GM23248 (cell line): ENCODE data around the gene CTRL. TPM values are rescaled to one million over a fixed set of nuclear protein-coding genes. Genes with fewer than 3 reads are reported as not detected.
A peak's percentile ranks its signal among the peaks of the same experiment; 100 is the strongest.

Experiments
- DNase-seq: peaks from one replicate; pipeline ENCODE4 v3.0.0-alpha.2; 2015
- H2AFZ ChIP-seq: fragments of 200-600 bp; sonication (generic); 2 replicates; pipeline ENCODE4 v1.6.1; 2016; ENCODE audit warnings: antibody characterized with exemption
- H3F3A ChIP-seq: fragments of 200-600 bp; sonication (generic); 2 replicates; pipeline ENCODE4 v1.6.1; 2016; ENCODE audit warnings: mild to moderate bottlenecking, antibody characterized with exemption, mixed run types; ENCODE audit not compliant: insufficient read depth
- H3K27ac ChIP-seq: fragments of 200-600 bp; sonication (generic); 2 replicates; pipeline ENCODE4 v1.5.1; 2016; ENCODE audit warnings: mild to moderate bottlenecking
- H3K27me3 ChIP-seq: fragments of 200-600 bp; sonication (generic); replicated peaks from 2 replicates; pipeline ENCODE4 v1.6.1; 2016; ENCODE audit warnings: mild to moderate bottlenecking; ENCODE audit not compliant: insufficient read depth
- H3K36me3 ChIP-seq: fragments of 200-600 bp; sonication (generic); 2 replicates; pipeline ENCODE4 v1.6.1; 2016; ENCODE audit warnings: low read depth, mild to moderate bottlenecking
- H3K4me1 ChIP-seq: fragments of 200-600 bp; sonication (generic); 2 replicates; pipeline ENCODE4 v1.6.1; 2016; ENCODE audit warnings: mild to moderate bottlenecking; ENCODE audit not compliant: insufficient read depth
- H3K4me2 ChIP-seq: fragments of 200-600 bp; sonication (generic); one replicate; pipeline ENCODE4 v1.6.1; 2016; ENCODE audit warnings: mild to moderate bottlenecking; ENCODE audit not compliant: unreplicated experiment
- H3K4me3 ChIP-seq: fragments of 200-600 bp; sonication (generic); 2 replicates; pipeline ENCODE4 v1.5.1; 2016; ENCODE audit warnings: mild to moderate bottlenecking
- H3K79me2 ChIP-seq: fragments of 200-600 bp; sonication (generic); 2 replicates; pipeline ENCODE4 v1.6.1; 2016; ENCODE audit warnings: mild to moderate bottlenecking; ENCODE audit not compliant: insufficient read depth
- H3K9ac ChIP-seq: fragments of 200-600 bp; sonication (generic); 2 replicates; pipeline ENCODE4 v1.6.1; 2016; ENCODE audit warnings: mild to moderate bottlenecking
- H3K9me2 ChIP-seq: fragments of 200-600 bp; sonication (generic); 2 replicates; pipeline ENCODE4 v1.6.1; 2016; ENCODE audit warnings: mixed run types, mild to moderate bottlenecking, moderate library complexity; ENCODE audit not compliant: insufficient read depth
- H3K9me3 ChIP-seq: fragments of 200-600 bp; sonication (generic); one replicate; pipeline ENCODE4 v1.6.1; 2017; ENCODE audit warnings: low read depth
- H4K20me1 ChIP-seq: fragments of 200-600 bp; sonication (generic); 2 replicates; pipeline ENCODE4 v1.6.0; 2016; ENCODE audit not compliant: insufficient read depth
- EZH2 ChIP-seq: fragments of 200-600 bp; sonication (generic); IDR thresholded peaks from 2 replicates; pipeline ENCODE4 v1.6.1; 2018; ENCODE audit warnings: antibody characterized with exemption, mild to moderate bottlenecking; ENCODE audit not compliant: insufficient read depth, poor library complexity, severe bottlenecking
- EZH2phosphoT487 ChIP-seq: fragments of 200-600 bp; sonication (generic); IDR thresholded peaks from 2 replicates; pipeline ENCODE4 v1.6.1; 2018; ENCODE audit warnings: antibody characterized with exemption, moderate library complexity, mild to moderate bottlenecking, low read depth; ENCODE audit not compliant: insufficient read depth
- whole genome bisulfite sequencing, 2 experiments: methylation state at CpG; one replicate each; pipeline ENCODE4 v1.1.6; 2015 to 2017; ENCODE audit warnings: low lambda C conversion rate in 2 of 2, low coverage in 1 of 2; ENCODE audit errors: missing lambda C conversion rate in 2 of 2; 5-methylcytosine and 5-hydroxymethylcytosine counted together
- in situ Hi-C: fragments of 300-500 bp; cut with MboI; formaldehyde crosslinking; loops from 2 replicates; pipeline ENCODE4 v1.15.0; 2020
- polyA plus RNA-seq: library from polyadenylated mRNA; unstranded; fragments of >200 nt; fragmentation: Nextera tagmentation; extraction: Ambion mirVana; gene quantifications from 2 replicates; pipeline ENCODE4 v1.2.1, GENCODE V29; 2016
- total RNA-seq: library from RNA; depleted of rRNA; stranded (reverse); fragments of >200 nt; shearing (Covaris generic); gene quantifications from 2 replicates; pipeline ENCODE4 v1.2.3, GENCODE V29; 2014

CTRL gene
- total and polyA plus RNA-seq, 2 experiments from 2014 or later, result 3.8 TPM; not detected in 1

DNA sequence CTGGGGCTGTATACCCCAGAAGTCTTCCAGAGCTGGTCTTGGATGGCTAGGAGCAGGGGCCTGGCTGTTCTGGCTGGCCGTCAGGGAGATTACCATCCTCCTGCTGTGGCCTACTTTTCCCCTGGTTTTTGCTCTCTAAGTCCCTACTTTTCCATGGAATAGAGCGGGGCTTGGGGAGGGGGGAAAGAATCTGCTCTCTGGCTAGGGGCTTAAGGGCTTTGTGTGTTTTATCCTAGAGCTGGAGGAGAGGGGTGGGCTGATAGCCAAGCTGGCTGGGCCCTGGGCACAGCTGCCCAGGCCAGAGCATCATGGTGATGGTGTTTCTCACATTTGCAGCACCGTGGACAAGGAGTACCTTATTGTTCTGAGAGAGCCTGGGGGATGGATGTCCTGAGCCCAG, 43.3 kb downstream of the CTRL start:
- no peaks in the 10 kb centered on the region for H3K9me2 ChIP-seq
- peaks cover 2% of the 10 kb centered on the region for H3K79me2 ChIP-seq
- H3K36me3 ChIP-seq, result no peaks in the 10 kb centered on the region
- WGBS, 2 experiments, result 76 to 84% methylated on average over 3 of the region's 3 CpGs
- no peak overlapping the region for H3K27ac ChIP-seq
- no peak overlapping the region for H3K9ac ChIP-seq
- H3K4me1 ChIP-seq, result peaks cover 10% of the 10 kb centered on the region
- H4K20me1 ChIP-seq, result no peaks in the 10 kb centered on the region
- H3F3A ChIP-seq, result peaks cover 11% of the 10 kb centered on the region
- H3K9me3 ChIP-seq, result no peaks in the 10 kb centered on the region
- DNase-seq, result no peak
- H3K27me3 ChIP-seq, result no peaks in the 10 kb centered on the region
- no peak overlapping the region for H3K4me2 ChIP-seq
- TF ChIP-seq EZH2 (no peak), EZH2phosphoT487 (no peak)
- no peak overlapping the region for H2AFZ ChIP-seq
- in situ Hi-C loops, result no loop called here
- no peak overlapping the region for H3K4me3 ChIP-seq

DNA sequence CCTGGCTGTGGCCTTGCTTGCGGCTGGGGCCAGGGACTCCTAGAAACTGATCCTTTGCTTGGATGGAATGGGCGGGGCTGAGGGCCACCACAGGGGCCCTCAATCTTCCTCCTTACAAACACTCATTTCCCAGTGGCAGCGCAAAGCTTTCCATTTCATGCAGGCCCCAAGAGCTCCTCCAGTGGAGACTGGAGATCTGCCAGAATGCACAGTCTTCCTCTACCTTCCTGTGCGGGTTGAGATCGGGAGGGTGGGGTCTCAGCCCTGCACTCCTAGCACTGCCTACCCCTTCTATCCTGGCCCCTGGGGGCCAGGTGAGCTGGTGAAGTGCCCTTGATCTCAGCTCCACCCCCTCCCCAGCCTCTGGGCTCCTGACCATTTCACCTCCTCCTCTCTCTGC, 45.3 kb downstream of the CTRL start:
- no peak overlapping the region for H3K4me3 ChIP-seq
- H3K27me3 ChIP-seq, result no peaks in the 10 kb centered on the region
- TF ChIP-seq EZH2, result no peak
- no peak for TF ChIP-seq EZH2phosphoT487
- in situ Hi-C loops, result no loop called here
- no peak overlapping the region for H3K9ac ChIP-seq
- no peaks in the 10 kb centered on the region for H3K9me2 ChIP-seq
- H3K36me3 ChIP-seq, result no peaks in the 10 kb centered on the region; the same call in 1 of the 2 replicates
- peaks cover 6% of the 10 kb centered on the region; the same call in 1 of the 2 replicates for H3K4me1 ChIP-seq
- no peak for DNase-seq
- H3F3A ChIP-seq, result peaks cover 11% of the 10 kb centered on the region
- H3K27ac ChIP-seq, result no peak overlapping the region
- no peaks in the 10 kb centered on the region for H3K79me2 ChIP-seq
- H3K4me2 ChIP-seq, result no peak overlapping the region
- WGBS, 2 experiments, result 87 to 90% methylated on average over 5 of the region's 5 CpGs
- no peaks in the 10 kb centered on the region for H4K20me1 ChIP-seq
- H2AFZ ChIP-seq, result no peak overlapping the region
- no peaks in the 10 kb centered on the region for H3K9me3 ChIP-seq

DNA sequence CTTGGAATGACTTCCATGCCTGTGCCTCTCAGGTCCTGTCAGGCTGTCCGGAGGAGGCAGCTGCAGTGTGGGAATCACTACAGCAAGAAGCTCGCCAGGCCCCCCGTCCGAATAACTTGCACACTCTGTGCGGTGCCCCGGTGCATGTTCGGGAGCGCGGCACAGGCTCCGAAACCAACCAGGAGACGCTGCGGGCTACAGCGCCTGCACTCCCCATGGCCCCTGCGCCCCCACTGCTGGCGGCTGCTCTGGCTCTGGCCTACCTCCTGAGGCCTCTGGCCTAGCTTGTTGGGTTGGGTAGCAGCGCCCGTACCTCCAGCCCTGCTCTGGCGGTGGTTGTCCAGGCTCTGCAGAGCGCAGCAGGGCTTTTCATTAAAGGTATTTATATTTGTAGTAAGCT, 45.7 kb downstream of the CTRL start:
- H3K9ac ChIP-seq, result no peak overlapping the region
- peaks cover 6% of the 10 kb centered on the region; the same call in 1 of the 2 replicates for H3K4me1 ChIP-seq
- no peak overlapping the region for H3K27ac ChIP-seq
- H3K79me2 ChIP-seq, result no peaks in the 10 kb centered on the region
- TF ChIP-seq EZH2phosphoT487, result no peak
- TF ChIP-seq EZH2, result no peak
- H3K36me3 ChIP-seq, result no peaks in the 10 kb centered on the region; the same call in 1 of the 2 replicates
- in situ Hi-C loops, result no loop called here
- H3K4me3 ChIP-seq, result no peak overlapping the region
- H3K9me3 ChIP-seq, result no peaks in the 10 kb centered on the region
- 94 to 97% methylated on average over 18 to 19 of the region's 19 CpGs for WGBS, 2 experiments
- no peaks in the 10 kb centered on the region for H3K27me3 ChIP-seq
- H3K4me2 ChIP-seq, result no peak overlapping the region
- no peak overlapping the region for H2AFZ ChIP-seq
- no peak for DNase-seq
- H3K9me2 ChIP-seq, result no peaks in the 10 kb centered on the region
- no peaks in the 10 kb centered on the region for H4K20me1 ChIP-seq
- H3F3A ChIP-seq, result peaks cover 11% of the 10 kb centered on the region

DNA sequence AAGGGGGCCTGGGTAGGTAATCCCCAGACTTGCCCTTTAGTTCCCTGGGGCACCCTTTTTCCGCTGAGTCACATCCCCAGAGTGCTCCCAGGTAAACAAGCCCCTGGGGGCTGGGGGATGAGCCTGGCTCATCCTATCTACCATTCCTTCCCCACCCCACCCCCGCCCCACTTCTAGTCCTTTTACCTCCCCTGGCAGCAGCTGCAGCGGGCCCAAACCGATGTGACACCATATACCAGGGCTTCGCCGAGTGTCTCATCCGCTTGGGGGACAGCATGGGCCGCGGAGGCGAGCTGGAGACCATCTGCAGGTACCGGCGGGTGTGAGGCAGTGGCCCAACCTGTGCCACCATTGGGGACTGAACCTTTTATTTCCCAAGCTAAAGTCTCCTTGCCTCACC, 46.1 kb downstream of the CTRL start:
- no peak overlapping the region for H3K4me3 ChIP-seq
- H3K4me2 ChIP-seq, result no peak overlapping the region
- no peaks in the 10 kb centered on the region for H4K20me1 ChIP-seq
- H3K36me3 ChIP-seq, result no peaks in the 10 kb centered on the region; the same call in 1 of the 2 replicates
- peaks cover 6% of the 10 kb centered on the region; the same call in 1 of the 2 replicates for H3K4me1 ChIP-seq
- H3F3A ChIP-seq, result peaks cover 11% of the 10 kb centered on the region
- H3K9ac ChIP-seq, result no peak overlapping the region
- no peak overlapping the region for H3K27ac ChIP-seq
- no peaks in the 10 kb centered on the region for H3K9me3 ChIP-seq
- no peaks in the 10 kb centered on the region for H3K9me2 ChIP-seq
- H3K79me2 ChIP-seq, result no peaks in the 10 kb centered on the region
- in situ Hi-C loops, result no loop called here
- TF ChIP-seq EZH2phosphoT487 (no peak), EZH2 (no peak)
- DNase-seq, result no peak
- 91 to 93% methylated on average over 10 to 12 of the region's 12 CpGs for WGBS, 2 experiments
- no peaks in the 10 kb centered on the region for H3K27me3 ChIP-seq
- no peak overlapping the region for H2AFZ ChIP-seq

DNA sequence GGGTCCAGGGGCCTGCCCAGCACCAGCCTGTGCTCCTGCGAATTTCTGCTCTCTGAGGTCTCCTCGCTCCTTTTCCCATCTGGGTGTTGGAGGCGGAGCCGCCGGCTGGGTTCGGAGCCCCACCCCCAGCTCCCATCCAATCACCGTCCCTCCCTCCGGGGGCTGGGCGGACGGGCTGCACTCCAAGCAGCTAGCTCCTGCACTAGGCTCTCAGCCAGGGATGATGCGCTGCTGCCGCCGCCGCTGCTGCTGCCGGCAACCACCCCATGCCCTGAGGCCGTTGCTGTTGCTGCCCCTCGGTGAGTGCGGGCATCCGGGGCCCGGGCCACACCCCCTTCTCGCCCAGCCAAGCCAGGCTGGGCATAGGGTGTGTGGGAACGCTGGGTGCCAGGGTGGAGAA, 47.0 kb downstream of the CTRL start, which contains the start of gene NRN1L:
Gene NRN1L (plus strand): TSS at position 202 of the 400 bp plus-strand sequence. CDS start 19 bp downstream, at position 221.
- Histone ChIP-seq H4K20me1 (no peaks in the 10 kb centered on the region), H3K27me3 (no peaks in the 10 kb centered on the region), H3F3A (peaks cover 11% of the 10 kb centered on the region), H3K79me2 (no peaks in the 10 kb centered on the region), H2AFZ (no peak within 1 kb of the TSS), H3K27ac (0 out of 2 replicates have a peak within 1 kb of the TSS, but pooled peaks have one; percentile 14), H3K9ac (no peak within 1 kb of the TSS), H3K4me1 (peaks cover 6% of the 10 kb centered on the region; the same call in 1 of the 2 replicates), H3K36me3 (peaks cover 4% of the 10 kb centered on the region; the same call in 1 of the 2 replicates), H3K4me2 (peak within 1 kb of the TSS; percentile 56), H3K9me3 (no peaks in the 10 kb centered on the region), H3K4me3 (no peak within 1 kb of the TSS), H3K9me2 (no peaks in the 10 kb centered on the region)
- peak; percentile 95 for DNase-seq
- in situ Hi-C loops, result no loop called here
- 3 to 7% methylated on average over 16 to 22 of the region's 22 CpGs for WGBS, 2 experiments
- no peak for TF ChIP-seq EZH2
- TF ChIP-seq EZH2phosphoT487, result no peak
